Measurements from ENCODE around the gene FAM90A26.
"Not testable (repeated sequence)": the region's sequence is repeated elsewhere in the genome, so short reads cannot be mapped to it uniquely, and the experiment has no call there.

Gene FAM90A26

DNA sequence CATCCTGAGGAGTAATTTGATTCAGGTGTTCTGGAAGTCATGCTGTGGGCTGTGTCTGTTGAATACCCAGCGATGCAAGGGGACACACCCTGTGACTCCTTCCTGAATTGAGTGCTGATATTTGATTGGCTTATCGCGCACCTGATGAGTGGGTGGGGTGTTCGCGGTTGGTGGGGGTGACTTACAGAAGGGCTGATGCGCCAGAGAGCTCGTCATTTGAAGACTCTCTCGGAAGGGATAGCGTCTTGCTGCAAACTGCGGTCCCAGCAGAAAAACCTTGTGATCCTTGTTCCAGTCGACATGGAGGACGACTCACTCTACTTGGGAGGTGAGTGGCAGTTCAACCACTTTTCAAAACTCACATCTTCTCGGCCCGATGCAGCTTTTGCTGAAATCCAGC is 44.9 kb downstream of the FAM90A26 start, which contains the start of gene USP17L11:
Gene USP17L11 (plus strand): TSS at position 301 of the 400 bp plus-strand sequence. CDS start 0 bp downstream, at position 301.
- H3K4me3 ChIP-seq (ENCODE audit: low read length, poor library complexity, severe bottlenecking); H3K9ac ChIP-seq (ENCODE audit: low read depth, low read length, poor library complexity, severe bottlenecking); H3F3A ChIP-seq (ENCODE audit: low read depth); H3K36me3 ChIP-seq (ENCODE audit: insufficient read depth, low read length); H3K79me2 ChIP-seq (ENCODE audit: insufficient read depth, low read length); H3K4me1 ChIP-seq (ENCODE audit: insufficient read depth, low read length, poor library complexity, severe bottlenecking); H3K4me2 ChIP-seq (ENCODE audit: low read depth, low read length, poor library complexity, severe bottlenecking); H3K9me2 ChIP-seq (replicated peaks; ENCODE audit: low read depth, low read length); H3K9me3 ChIP-seq (ENCODE audit: insufficient read depth, low read depth, low read length); H4K20me1 ChIP-seq (ENCODE audit: insufficient read depth, low read length, poor library complexity, severe bottlenecking); H3K27me3 ChIP-seq (ENCODE audit: insufficient read depth, low read length, poor library complexity, severe bottlenecking); H2AFZ ChIP-seq (ENCODE audit: low read length): not testable (repeated sequence)

DNA sequence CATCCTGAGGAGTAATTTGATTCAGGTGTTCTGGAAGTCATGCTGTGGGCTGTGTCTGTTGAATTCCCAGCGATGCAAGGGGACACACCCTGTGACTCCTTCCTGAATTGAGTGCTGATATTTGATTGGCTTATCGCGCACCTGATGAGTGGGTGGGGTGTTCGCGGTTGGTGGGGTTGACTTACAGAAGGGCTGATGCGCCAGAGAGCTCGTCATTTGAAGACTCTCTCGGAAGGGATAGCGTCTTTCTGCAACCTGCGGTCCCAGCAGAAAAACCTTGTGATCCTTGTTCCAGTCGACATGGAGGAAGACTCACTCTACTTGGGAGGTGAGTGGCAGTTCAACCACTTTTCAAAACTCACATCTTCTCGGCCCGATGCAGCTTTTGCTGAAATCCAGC is 49.6 kb downstream of the FAM90A26 start, which contains the start of gene USP17L12:
Gene USP17L12 (plus strand): TSS at position 301 of the 400 bp plus-strand sequence. CDS start 0 bp downstream, at position 301.
- not testable (repeated sequence) for H3K4me2 ChIP-seq (ENCODE audit: low read depth, low read length, poor library complexity, severe bottlenecking); H3K9me3 ChIP-seq (ENCODE audit: insufficient read depth, low read depth, low read length); H3F3A ChIP-seq (ENCODE audit: low read depth); H3K27me3 ChIP-seq (ENCODE audit: insufficient read depth, low read length, poor library complexity, severe bottlenecking); H3K4me1 ChIP-seq (ENCODE audit: insufficient read depth, low read length, poor library complexity, severe bottlenecking); H3K9me2 ChIP-seq (replicated peaks; ENCODE audit: low read depth, low read length); H3K4me3 ChIP-seq (ENCODE audit: low read length, poor library complexity, severe bottlenecking); H4K20me1 ChIP-seq (ENCODE audit: insufficient read depth, low read length, poor library complexity, severe bottlenecking); H3K9ac ChIP-seq (ENCODE audit: low read depth, low read length, poor library complexity, severe bottlenecking); H3K36me3 ChIP-seq (ENCODE audit: insufficient read depth, low read length); H2AFZ ChIP-seq (ENCODE audit: low read length); H3K79me2 ChIP-seq (ENCODE audit: insufficient read depth, low read length)

DNA sequence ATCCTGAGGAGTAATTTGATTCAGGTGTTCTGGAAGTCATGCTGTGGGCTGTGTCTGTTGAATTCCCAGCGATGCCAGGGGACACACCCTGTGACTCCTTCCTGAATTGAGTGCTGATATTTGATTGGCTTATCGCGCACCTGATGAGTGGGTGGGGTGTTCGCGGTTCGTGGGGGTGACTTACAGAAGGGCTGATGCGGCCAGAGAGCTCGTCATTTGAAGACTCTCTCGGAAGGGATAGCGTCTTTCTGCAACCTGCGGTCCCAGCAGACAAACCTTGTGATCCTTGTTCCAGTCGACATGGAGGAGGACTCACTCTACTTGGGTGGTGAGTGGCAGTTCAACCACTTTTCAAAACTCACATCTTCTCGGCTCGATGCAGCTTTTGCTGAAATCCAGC is 54.4 kb downstream of the FAM90A26 start, which contains the start of gene USP17L13:
Gene USP17L13 (plus strand): TSS at position 301 of the 400 bp plus-strand sequence. CDS start 0 bp downstream, at position 301.
- not testable (repeated sequence) for H3K27me3 ChIP-seq (ENCODE audit: insufficient read depth, low read length, poor library complexity, severe bottlenecking); H3K79me2 ChIP-seq (ENCODE audit: insufficient read depth, low read length); H3K9me3 ChIP-seq (ENCODE audit: insufficient read depth, low read depth, low read length); H3K4me3 ChIP-seq (ENCODE audit: low read length, poor library complexity, severe bottlenecking); H4K20me1 ChIP-seq (ENCODE audit: insufficient read depth, low read length, poor library complexity, severe bottlenecking); H3K4me2 ChIP-seq (ENCODE audit: low read depth, low read length, poor library complexity, severe bottlenecking); H3F3A ChIP-seq (ENCODE audit: low read depth); H3K9ac ChIP-seq (ENCODE audit: low read depth, low read length, poor library complexity, severe bottlenecking); H3K9me2 ChIP-seq (replicated peaks; ENCODE audit: low read depth, low read length); H2AFZ ChIP-seq (ENCODE audit: low read length); H3K4me1 ChIP-seq (ENCODE audit: insufficient read depth, low read length, poor library complexity, severe bottlenecking); H3K36me3 ChIP-seq (ENCODE audit: insufficient read depth, low read length)

Measured in Loucy (cell line).